Lower lobe of right lung (tissue), 2 donors: ENCODE data around the gene ERMP1. TPM values are rescaled to one million over a fixed set of nuclear protein-coding genes. Genes with fewer than 3 reads are reported as not detected.
"Not testable (repeated sequence)": the region's sequence is repeated elsewhere in the genome, so short reads cannot be mapped to it uniquely, and the experiment has no call there.

Source experiments
- ATAC-seq, 2 donors: fragments of 200-7000 bp; cut with Tn5 transposase; one replicate each; pipeline ENCODE4 v1.9.1; 2020 to 2022; ENCODE audit warnings: mild to moderate bottlenecking in 2 of 2, moderate library complexity in 2 of 2
- DNase-seq: peaks from one replicate; pipeline ENCODE4 v3.0.0-alpha.2; 2020
- H3K27ac ChIP-seq: fragments of 200-600 bp; one replicate; pipeline ENCODE4 v1.8.0; 2022
- H3K27me3 ChIP-seq: fragments of 200-600 bp; one replicate; pipeline ENCODE4 v1.8.0; 2022; ENCODE audit warnings: low read depth
- H3K36me3 ChIP-seq: fragments of 200-600 bp; one replicate; pipeline ENCODE4 v1.8.0; 2022; ENCODE audit warnings: mild to moderate bottlenecking
- H3K4me1 ChIP-seq: fragments of 200-600 bp; one replicate; pipeline ENCODE4 v1.8.0; 2022
- H3K4me3 ChIP-seq: fragments of 200-600 bp; one replicate; pipeline ENCODE4 v1.8.0; 2022; ENCODE audit warnings: mild to moderate bottlenecking
- H3K9me3 ChIP-seq: fragments of 200-600 bp; one replicate; pipeline ENCODE4 v1.8.0; 2022
- intact Hi-C: fragments of 100-400 bp; cut with DNase I; formaldehyde crosslinking; loops from one replicate; pipeline ENCODE4 v1.11.0; 2022
- long read RNA-seq: library from polyadenylated mRNA; unstranded; transcript quantifications from one replicate; pipeline ENCODE4 v2.0.0, GENCODE V29; 2021
- total RNA-seq: library from RNA; stranded (reverse); fragmentation: NEBNext Ultra II Directional; extraction: Animal tissue kit (Norgen Biotek cat#: 25700); gene quantifications from one replicate; pipeline ENCODE4 v1.2.1, GENCODE V29; 2021
- TF ChIP-seq, protein P1 (sequence below): fragments of 200-600 bp; IDR thresholded peaks from one replicate; pipeline ENCODE4 v1.8.0; 2022; ENCODE audit warnings: antibody characterized with exemption, mild to moderate bottlenecking
- donor health status: DM: no; HTN: yes; CAD: no; lungs with severe emphysema.

ERMP1 gene, protein sequence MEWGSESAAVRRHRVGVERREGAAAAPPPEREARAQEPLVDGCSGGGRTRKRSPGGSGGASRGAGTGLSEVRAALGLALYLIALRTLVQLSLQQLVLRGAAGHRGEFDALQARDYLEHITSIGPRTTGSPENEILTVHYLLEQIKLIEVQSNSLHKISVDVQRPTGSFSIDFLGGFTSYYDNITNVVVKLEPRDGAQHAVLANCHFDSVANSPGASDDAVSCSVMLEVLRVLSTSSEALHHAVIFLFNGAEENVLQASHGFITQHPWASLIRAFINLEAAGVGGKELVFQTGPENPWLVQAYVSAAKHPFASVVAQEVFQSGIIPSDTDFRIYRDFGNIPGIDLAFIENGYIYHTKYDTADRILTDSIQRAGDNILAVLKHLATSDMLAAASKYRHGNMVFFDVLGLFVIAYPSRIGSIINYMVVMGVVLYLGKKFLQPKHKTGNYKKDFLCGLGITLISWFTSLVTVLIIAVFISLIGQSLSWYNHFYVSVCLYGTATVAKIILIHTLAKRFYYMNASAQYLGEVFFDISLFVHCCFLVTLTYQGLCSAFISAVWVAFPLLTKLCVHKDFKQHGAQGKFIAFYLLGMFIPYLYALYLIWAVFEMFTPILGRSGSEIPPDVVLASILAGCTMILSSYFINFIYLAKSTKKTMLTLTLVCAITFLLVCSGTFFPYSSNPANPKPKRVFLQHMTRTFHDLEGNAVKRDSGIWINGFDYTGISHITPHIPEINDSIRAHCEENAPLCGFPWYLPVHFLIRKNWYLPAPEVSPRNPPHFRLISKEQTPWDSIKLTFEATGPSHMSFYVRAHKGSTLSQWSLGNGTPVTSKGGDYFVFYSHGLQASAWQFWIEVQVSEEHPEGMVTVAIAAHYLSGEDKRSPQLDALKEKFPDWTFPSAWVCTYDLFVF
- 26.2 TPM for total RNA-seq
- long read RNA-seq, full-length matches to known transcripts: 23 of 40 reads
- long read RNA-seq, partial matches to known transcripts: 6 of 40 reads
- long read RNA-seq, other reads (novel, unspliced or antisense): 11 of 40 reads

DNA sequence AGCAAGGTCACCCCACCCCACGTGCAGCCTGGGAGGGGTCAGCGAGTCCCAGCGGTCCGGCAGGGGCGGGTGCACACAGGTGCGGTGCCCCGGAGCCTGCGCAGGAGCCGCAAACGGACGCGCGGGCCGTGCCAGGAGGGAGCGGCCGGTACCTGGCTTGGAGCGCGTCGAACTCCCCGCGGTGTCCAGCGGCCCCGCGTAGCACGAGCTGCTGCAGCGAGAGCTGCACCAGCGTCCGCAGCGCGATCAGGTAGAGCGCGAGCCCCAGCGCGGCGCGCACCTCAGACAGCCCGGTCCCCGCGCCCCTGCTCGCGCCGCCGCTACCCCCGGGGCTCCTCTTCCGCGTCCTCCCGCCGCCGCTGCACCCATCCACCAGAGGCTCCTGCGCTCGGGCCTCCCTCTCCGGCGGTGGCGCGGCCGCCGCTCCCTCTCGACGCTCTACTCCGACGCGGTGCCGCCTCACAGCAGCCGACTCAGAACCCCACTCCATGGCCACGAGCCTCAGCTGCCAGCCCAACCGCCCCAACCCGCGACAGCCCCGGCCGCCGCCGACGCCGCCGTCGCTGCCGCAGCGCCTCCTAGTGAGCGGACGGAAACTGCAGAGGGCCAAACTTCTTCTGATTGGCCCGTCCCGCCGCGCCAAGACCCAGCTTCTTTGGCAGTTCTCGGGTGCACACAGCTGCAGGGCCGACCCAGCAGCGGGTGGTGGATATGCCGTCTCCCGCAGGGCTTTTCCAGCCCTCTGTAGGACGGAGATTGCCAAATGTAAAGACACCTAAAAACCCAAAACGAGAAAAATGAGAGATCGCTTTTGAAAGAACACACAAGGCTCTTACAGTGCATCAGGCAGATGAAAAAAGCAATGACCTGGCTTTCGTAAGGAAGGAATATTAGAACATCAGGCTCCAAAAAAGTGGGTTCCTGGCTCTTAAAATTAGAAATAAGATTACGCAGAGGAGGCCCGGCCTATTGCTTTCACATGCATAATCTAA is at the start of gene ERMP1:
Gene ERMP1 (minus strand): TSS at position 580 of the 992 bp plus-strand sequence. CDS start 90 bp downstream, at position 490.
- Histone ChIP-seq H3K9me3 (no peaks in the 10 kb centered on the region), H3K27me3 (no peaks in the 10 kb centered on the region), H3K4me1 (peaks cover 20% of the 10 kb centered on the region), H3K4me3 (peak within 1 kb of the TSS; percentile 91), H3K27ac (peak within 1 kb of the TSS; percentile 77), H3K36me3 (peaks cover 15% of the 10 kb centered on the region)
- peak; percentile 90 for DNase-seq
- intact Hi-C loops: no loop called here
- peak; percentile 97 for ATAC-seq
- TF ChIP-seq, protein P1, sequence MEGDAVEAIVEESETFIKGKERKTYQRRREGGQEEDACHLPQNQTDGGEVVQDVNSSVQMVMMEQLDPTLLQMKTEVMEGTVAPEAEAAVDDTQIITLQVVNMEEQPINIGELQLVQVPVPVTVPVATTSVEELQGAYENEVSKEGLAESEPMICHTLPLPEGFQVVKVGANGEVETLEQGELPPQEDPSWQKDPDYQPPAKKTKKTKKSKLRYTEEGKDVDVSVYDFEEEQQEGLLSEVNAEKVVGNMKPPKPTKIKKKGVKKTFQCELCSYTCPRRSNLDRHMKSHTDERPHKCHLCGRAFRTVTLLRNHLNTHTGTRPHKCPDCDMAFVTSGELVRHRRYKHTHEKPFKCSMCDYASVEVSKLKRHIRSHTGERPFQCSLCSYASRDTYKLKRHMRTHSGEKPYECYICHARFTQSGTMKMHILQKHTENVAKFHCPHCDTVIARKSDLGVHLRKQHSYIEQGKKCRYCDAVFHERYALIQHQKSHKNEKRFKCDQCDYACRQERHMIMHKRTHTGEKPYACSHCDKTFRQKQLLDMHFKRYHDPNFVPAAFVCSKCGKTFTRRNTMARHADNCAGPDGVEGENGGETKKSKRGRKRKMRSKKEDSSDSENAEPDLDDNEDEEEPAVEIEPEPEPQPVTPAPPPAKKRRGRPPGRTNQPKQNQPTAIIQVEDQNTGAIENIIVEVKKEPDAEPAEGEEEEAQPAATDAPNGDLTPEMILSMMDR: peak; percentile 92

- DNase-seq, H3K27me3 ChIP-seq, H3K4me1 ChIP-seq, H3K27ac ChIP-seq, H3K36me3 ChIP-seq, H3K4me3 ChIP-seq, ATAC-seq, H3K9me3 ChIP-seq: not testable (repeated sequence)
- intact Hi-C loops: loop anchor here (10.0 kb wide), 1 partner anchor 172 kb away; no protein-coding TSS in a partner anchor
Measured at GRCh38 chr9:5882244-5883012, 49.5 kb upstream of the ERMP1 start.

DNA sequence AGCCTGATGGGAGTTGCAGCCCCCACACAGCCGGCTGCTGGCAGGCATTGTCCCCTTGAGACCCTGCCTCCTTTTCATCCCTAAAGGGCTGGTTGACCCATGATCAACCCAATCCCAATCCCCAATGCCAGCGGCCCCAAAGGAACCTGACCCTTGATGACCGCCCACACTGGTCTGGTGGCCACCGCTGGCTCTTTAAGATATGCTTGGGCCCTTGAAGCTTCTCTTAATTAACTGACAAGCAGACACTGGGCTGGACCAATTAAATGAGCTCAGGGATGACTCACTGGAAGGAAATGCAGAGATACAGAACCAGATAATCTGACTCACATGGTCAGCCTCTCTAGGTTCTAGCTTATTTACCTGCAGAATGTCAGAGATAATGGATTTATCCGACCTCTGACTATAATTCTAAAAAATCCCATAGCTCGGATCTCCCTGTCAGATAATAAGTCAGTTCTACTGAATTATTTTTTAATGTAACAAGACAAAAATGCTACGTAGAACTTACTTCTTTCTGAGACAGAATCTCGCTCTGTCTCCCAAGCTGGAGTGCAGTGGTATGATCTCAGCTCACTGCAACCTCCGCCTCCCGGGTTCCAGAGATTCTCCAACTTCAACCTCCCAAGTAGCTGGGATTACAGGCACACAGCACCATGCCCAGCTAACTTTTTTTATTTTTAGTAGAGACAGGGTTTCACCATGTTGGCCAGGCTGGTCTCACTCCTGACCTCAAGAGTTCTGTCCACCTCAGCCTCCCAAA is 46.7 kb upstream of the ERMP1 start:
- Histone ChIP-seq H3K27ac (no peak overlapping the region), H3K36me3 (no peaks in the 10 kb centered on the region), H3K27me3 (no peaks in the 10 kb centered on the region), H3K9me3 (no peaks in the 10 kb centered on the region), H3K4me3 (no peak overlapping the region), H3K4me1 (no peaks in the 10 kb centered on the region)
- intact Hi-C loops: loop anchor here (10.0 kb wide), 1 partner anchor 175 kb away; no protein-coding TSS in a partner anchor
- no peak for DNase-seq
- TF ChIP-seq, protein P1: no peak
- no peak for ATAC-seq

- no peak overlapping the region for H3K4me3 ChIP-seq
- H3K27me3 ChIP-seq: no peaks in the 10 kb centered on the region
- H3K4me1 ChIP-seq: no peaks in the 10 kb centered on the region
- intact Hi-C loops: no loop called here
- H3K36me3 ChIP-seq: no peaks in the 10 kb centered on the region
- no peak for DNase-seq
- no peak overlapping the region for H3K27ac ChIP-seq
- H3K9me3 ChIP-seq: no peaks in the 10 kb centered on the region
- TF ChIP-seq, protein P1: no peak
- no peak for ATAC-seq
Measured at GRCh38 chr9:5876711-5877110, 43.8 kb upstream of the ERMP1 start.
